PC-9 (cell line): ENCODE results near the gene KIAA1671. TPM values are rescaled to one million over a fixed set of nuclear protein-coding genes. Genes with fewer than 3 reads are reported as not detected.

Experiments
- BruUV-seq: library from RNA; stranded (reverse); fragments of 400-500 nt; replicated peaks from 2 replicates; lab custom pipeline; 2021; lab: Mats Ljungman, UMichigan
- CTCF ChIA-PET: fragments of 300-600 bp; sonication (Branson Sonifier 250); formaldehyde crosslinking; loops from one replicate; lab custom pipeline; 2022; ENCODE audit warnings: antibody characterized with exemption; lab: Charles Lee
- POLR2A ChIA-PET: fragments of 300-600 bp; sonication (Branson Sonifier 250); formaldehyde crosslinking; loops from one replicate; lab custom pipeline; 2022; ENCODE audit warnings: antibody characterized with exemption; ENCODE audit not compliant: unreplicated experiment; lab: Charles Lee
- DNase-seq, 2 experiments: peaks; one replicate each; pipeline versions ENCODE4 v3.0.0 to v3.0.0-alpha.2; 2015 to 2022; ENCODE audit warnings: mixed read lengths in 1 of 2
- H2AFZ ChIP-seq: fragments of 200-600 bp; sonication (generic); 2 replicates; pipeline ENCODE4 v1.8.1; 2017; ENCODE audit warnings: antibody characterized with exemption
- H3F3A ChIP-seq: fragments of 200-600 bp; sonication (generic); 2 replicates; pipeline ENCODE4 v1.8.1; 2017; ENCODE audit warnings: antibody characterized with exemption, mild to moderate bottlenecking, low read depth; ENCODE audit not compliant: insufficient read depth
- H3K27ac ChIP-seq: fragments of 200-600 bp; sonication (generic); 2 replicates; pipeline ENCODE4 v1.6.1; 2016; ENCODE audit warnings: mixed run types
- H3K27me3 ChIP-seq: fragments of 200-600 bp; sonication (generic); 2 replicates; pipeline ENCODE4 v1.6.1; 2016; ENCODE audit warnings: low read depth, mixed run types; ENCODE audit not compliant: insufficient read depth
- H3K36me3 ChIP-seq: fragments of 200-600 bp; sonication (generic); 2 replicates; pipeline ENCODE4 v1.6.1; 2016; ENCODE audit warnings: low read depth, mixed run types
- H3K4me1 ChIP-seq: fragments of 200-600 bp; sonication (generic); replicated peaks from 2 replicates; pipeline ENCODE4 v1.6.1; 2016; ENCODE audit warnings: mixed run types; ENCODE audit not compliant: insufficient read depth
- H3K4me2 ChIP-seq: fragments of 200-600 bp; sonication (generic); 2 replicates; pipeline ENCODE4 v1.6.1; 2017; ENCODE audit warnings: mixed run types
- H3K4me3 ChIP-seq: fragments of 200-600 bp; sonication (generic); 2 replicates; pipeline ENCODE4 v1.6.1; 2016; ENCODE audit warnings: mixed run types
- H3K79me2 ChIP-seq: fragments of 200-600 bp; sonication (generic); 2 replicates; pipeline ENCODE4 v1.6.1; 2017; ENCODE audit warnings: low read depth, mixed run types
- H3K9me2 ChIP-seq: fragments of 200-600 bp; sonication (generic); 2 replicates; pipeline ENCODE4 v1.8.1; 2017; ENCODE audit warnings: mild to moderate bottlenecking; ENCODE audit not compliant: insufficient read depth
- H3K9me3 ChIP-seq: fragments of 200-600 bp; sonication (generic); 2 replicates; pipeline ENCODE4 v1.8.1; 2016; ENCODE audit warnings: low read depth; ENCODE audit not compliant: insufficient read depth
- H4K20me1 ChIP-seq: fragments of 200-600 bp; sonication (generic); 2 replicates; pipeline ENCODE4 v1.8.1; 2017; ENCODE audit not compliant: insufficient read depth
- CTCF ChIP-seq: fragments of 200-600 bp; sonication (generic); conservative IDR thresholded peaks from 2 replicates; pipeline ENCODE4 v1.6.1; 2017; ENCODE audit warnings: mixed run types, antibody characterized with exemption, mild to moderate bottlenecking, moderate library complexity
- EZH2 ChIP-seq: fragments of 200-600 bp; sonication (generic); IDR thresholded peaks from 2 replicates; pipeline ENCODE4 v1.8.0; 2017; ENCODE audit warnings: antibody characterized with exemption, low read depth
- intact Hi-C: fragments of 100-400 bp; cut with micrococcal nuclease; formaldehyde crosslinking; loops from one replicate; pipeline ENCODE4 v1.10.0; 2022; ENCODE audit not compliant: unreplicated experiment
- total RNA-seq: library from RNA; stranded (reverse); gene quantifications from 2 replicates; pipeline ENCODE4 v1.2.3, GENCODE V29; 2021

Gene KIAA1671
- total RNA-seq, 1 experiment from 2014 or later, result 44.3 TPM

- CTCF ChIA-PET, result no interaction called here
- TF ChIP-seq EZH2 (no peak), CTCF (no peak)
- peaks cover 22% of the 10 kb centered on the region for H3K4me1 ChIP-seq
- H3F3A ChIP-seq, result peaks cover 27% of the 10 kb centered on the region
- POLR2A ChIA-PET, result no interaction called here
- no peak overlapping the region for H2AFZ ChIP-seq
- no peaks in the 10 kb centered on the region; the same call in 1 of the 2 replicates for H3K79me2 ChIP-seq
- H3K27me3 ChIP-seq, result no peaks in the 10 kb centered on the region
- intact Hi-C loops, result no loop called here
- H4K20me1 ChIP-seq, result 0 out of 2 replicates have a peak, but pooled peaks cover 6% of the 10 kb centered on the region
- no peak overlapping the region for H3K27ac ChIP-seq
- no peak overlapping the region for H3K4me3 ChIP-seq
- H3K9me3 ChIP-seq, result no peaks in the 10 kb centered on the region
- BruUV-seq, result no TSS peak
- H3K36me3 ChIP-seq, result no peaks in the 10 kb centered on the region
- DNase-seq, result no peak
- H3K4me2 ChIP-seq, result no peak overlapping the region
- no peaks in the 10 kb centered on the region for H3K9me2 ChIP-seq
These were observed 184.5 kb downstream of the KIAA1671 start for GRCh38 chr22:25136953-25137576.

- no peak overlapping the region for H3K4me2 ChIP-seq
- no peak for DNase-seq
- peaks cover 22% of the 10 kb centered on the region for H3K4me1 ChIP-seq
- H3K36me3 ChIP-seq, result no peaks in the 10 kb centered on the region
- H4K20me1 ChIP-seq, result 0 out of 2 replicates have a peak, but pooled peaks cover 6% of the 10 kb centered on the region
- H3K79me2 ChIP-seq, result no peaks in the 10 kb centered on the region; the same call in 1 of the 2 replicates
- peaks cover 23% of the 10 kb centered on the region for H3F3A ChIP-seq
- no peaks in the 10 kb centered on the region for H3K9me2 ChIP-seq
- BruUV-seq, result no TSS peak
- ChIA-PET POLR2A (no interaction called here), CTCF (no interaction called here)
- intact Hi-C loops, result no loop called here
- H3K4me3 ChIP-seq, result no peak overlapping the region
- no peaks in the 10 kb centered on the region for H3K9me3 ChIP-seq
- no peak overlapping the region for H3K27ac ChIP-seq
- TF ChIP-seq CTCF (no peak), EZH2 (no peak)
- no peaks in the 10 kb centered on the region for H3K27me3 ChIP-seq
- no peak overlapping the region for H2AFZ ChIP-seq
These were observed 185.3 kb downstream of the KIAA1671 start for GRCh38 chr22:25137577-25138525.

GRCh38 chr22:25139062-25139461, 186.5 kb downstream of the KIAA1671 start:
- peaks cover 10% of the 10 kb centered on the region for H3K4me1 ChIP-seq
- no peak overlapping the region for H2AFZ ChIP-seq
- no peaks in the 10 kb centered on the region for H3K9me3 ChIP-seq
- no peaks in the 10 kb centered on the region for H3K27me3 ChIP-seq
- H3K4me3 ChIP-seq, result no peak overlapping the region
- no peaks in the 10 kb centered on the region for H3K9me2 ChIP-seq
- no peak overlapping the region for H3K4me2 ChIP-seq
- no peaks in the 10 kb centered on the region; the same call in 1 of the 2 replicates for H3K79me2 ChIP-seq
- H3K36me3 ChIP-seq, result no peaks in the 10 kb centered on the region
- H3K27ac ChIP-seq, result no peak overlapping the region
- no peak for TF ChIP-seq EZH2
- TF ChIP-seq CTCF, result no peak
- DNase-seq, result no peak
- intact Hi-C loops, result no loop called here
- BruUV-seq, result no TSS peak
- peaks cover 12% of the 10 kb centered on the region; the same call in 1 of the 2 replicates for H3F3A ChIP-seq
- H4K20me1 ChIP-seq, result 0 out of 2 replicates have a peak, but pooled peaks cover 6% of the 10 kb centered on the region
- ChIA-PET CTCF (no interaction called here), POLR2A (no interaction called here)
